Endometrial microvascular endothelial cells (primary cell): Measurements from ENCODE around the gene ZNF154. TPM values are rescaled to one million over a fixed set of nuclear protein-coding genes. Genes with fewer than 3 reads are reported as not detected.
"Not testable (repeated sequence)": the region's sequence is repeated elsewhere in the genome, so short reads cannot be mapped to it uniquely, and the experiment has no call there.

ENCODE experiments used
- in situ Hi-C: cut with HindIII; loops from 2 replicates; pipeline ENCODE4 v1.10.0; 2017; ENCODE audit warnings: low sequenced_read_pairs, low pct_unique_long_range_greater_than_20kb; ENCODE audit errors: inconsistent ontology term
- total RNA-seq: library from RNA; depleted of rRNA; stranded (reverse); fragments of >200 nt; gene quantifications from one replicate; pipeline ENCODE4 v1.2.3, GENCODE V29; 2015; ENCODE audit errors: inconsistent ontology term

The ZNF154 gene
- total RNA-seq, result under 0.01 TPM

GRCh38 chr19:57708641-57709361 is at the start of gene ZNF154:
Gene ZNF154, minus strand, starts transcription at chr19:57709204. Its CDS starts 233 bp downstream, at chr19:57708971.
- in situ Hi-C loops, result no loop called here

GRCh38 chr19:57757941-57758340 is 48.9 kb upstream of the ZNF154 start:
- in situ Hi-C loops, result no loop called here

- in situ Hi-C loops, result no loop called here
These were observed 46.0 kb upstream of the ZNF154 start for GRCh38 chr19:57755031-57755430.

GRCh38 chr19:57754091-57754673 is 45.2 kb upstream of the ZNF154 start:
- in situ Hi-C loops, result no loop called here

GRCh38 chr19:57748029-57748428 is 39.0 kb upstream of the ZNF154 start:
- in situ Hi-C loops, result no loop called here

GRCh38 chr19:57747472-57747807 is 38.4 kb upstream of the ZNF154 start:
- in situ Hi-C loops, result no loop called here

GRCh38 chr19:57746580-57747471 is 37.8 kb upstream of the ZNF154 start, which contains the start of gene ZNF776:
Gene ZNF776, plus strand, starts transcription at chr19:57746815. Its CDS starts 244 bp downstream, at chr19:57747059.
- in situ Hi-C loops, result no loop called here

- in situ Hi-C loops, result not testable (repeated sequence)
These were observed 29.8 kb upstream of the ZNF154 start for GRCh38 chr19:57738770-57739169.

GRCh38 chr19:57738320-57738719 is 29.3 kb upstream of the ZNF154 start:
- in situ Hi-C loops, result not testable (repeated sequence)

GRCh38 chr19:57720878-57721277 is 11.9 kb upstream of the ZNF154 start:
- in situ Hi-C loops, result no loop called here

GRCh38 chr19:57719901-57720519 is 11.0 kb upstream of the ZNF154 start:
- in situ Hi-C loops, result no loop called here

- in situ Hi-C loops, result no loop called here
These were observed 10.4 kb upstream of the ZNF154 start for GRCh38 chr19:57719424-57719823.

GRCh38 chr19:57712222-57712621 is 3.2 kb upstream of the ZNF154 start:
- in situ Hi-C loops, result no loop called here

- in situ Hi-C loops, result no loop called here
These were observed 612 bp upstream of the ZNF154 start for GRCh38 chr19:57709616-57710015.

GRCh38 chr19:57706346-57706745 is 2.7 kb downstream of the ZNF154 start:
- in situ Hi-C loops, result no loop called here

- in situ Hi-C loops, result no loop called here
These were observed 7.4 kb downstream of the ZNF154 start for GRCh38 chr19:57701625-57702024.

- in situ Hi-C loops, result no loop called here
These were observed 19.3 kb downstream of the ZNF154 start for GRCh38 chr19:57689750-57690149.

GRCh38 chr19:57688011-57688763 is 20.8 kb downstream of the ZNF154 start:
- in situ Hi-C loops, result no loop called here
